Testis (tissue), 2 donors: ENCODE measurements around the gene HOXC9.

Source experiments
- CTCF ChIP-seq, 3 experiments: fragments of 450-650 bp in 2 of 3; fragments of 200-600 bp in 1 of 3; sonication (generic) in 1 of 3; IDR thresholded peaks; one replicate each; pipeline ENCODE4 v1.5.1; 2016 to 2019; ENCODE audit warnings: antibody characterized with exemption in 3 of 3, mild to moderate bottlenecking in 2 of 3, moderate library complexity in 1 of 3
- POLR2A ChIP-seq: fragments of 450-650 bp; IDR thresholded peaks from one replicate; pipeline ENCODE4 v1.6.1; 2017; ENCODE audit warnings: antibody characterized with exemption, mild to moderate bottlenecking, moderate library complexity

GRCh38 chr12:53995378-53996239, 4.4 kb upstream of the HOXC9 start:
- TF ChIP-seq CTCF (IDR thresholded peaks at IDR 0.05): no peak
- no peak for TF ChIP-seq POLR2A
